ENCODE data around the gene KSR2. TPM values are rescaled to one million over a fixed set of nuclear protein-coding genes. Genes with fewer than 3 reads are reported as not detected.

KSR2 gene
- total and polyA plus RNA-seq, 2 of the 4 experiments (the other 2 are of a cell fraction): not detected

DNA sequence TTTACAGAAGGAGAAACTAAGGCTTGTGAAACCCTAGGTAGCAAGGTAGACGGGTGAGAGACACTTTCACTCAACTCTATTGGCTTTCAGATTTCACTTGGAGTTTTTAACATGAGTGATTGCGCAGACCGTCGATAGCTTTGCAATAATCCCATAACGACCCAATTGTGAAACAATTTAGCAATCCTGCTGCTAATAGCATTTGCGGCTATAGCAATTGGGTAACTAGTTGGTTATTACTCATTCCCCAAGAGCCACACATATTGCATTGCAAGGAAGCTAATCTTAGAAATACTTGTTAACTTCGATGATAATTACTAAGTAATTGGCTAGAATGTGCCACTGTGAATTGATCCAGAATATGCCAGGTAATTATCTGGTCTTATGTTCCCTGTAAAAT, 447.4 kb downstream of the KSR2 start:
- no peak for TF ChIP-seq RAD21 (IDR thresholded peaks at IDR 0.05; ENCODE audit: low read length)
- no peak overlapping the region for H4K91ac ChIP-seq (ENCODE audit: insufficient read depth, low read depth, low read length)
- no peak overlapping the region for H4K5ac ChIP-seq (ENCODE audit: low read depth, low read length)
- H2BK15ac ChIP-seq (ENCODE audit: low read depth, low read length): no peak overlapping the region
- ATAC-seq (ENCODE audit: low read depth): no peak
- H3K9ac ChIP-seq (ENCODE audit: low read depth, low read length): no peak overlapping the region
- no peaks in the 10 kb centered on the region for H4K20me1 ChIP-seq (ENCODE audit: insufficient read depth, low read length)
- WGBS, 2 experiments (ENCODE audit: extremely low coverage in 2 of 2, insufficient read length in 1 of 2): no CpG with 5 or more reads among the region's 7 CpGs
- no peak overlapping the region for H3K18ac ChIP-seq (ENCODE audit: low read depth, low read length)
- no peak overlapping the region for H3K4me3 ChIP-seq (ENCODE audit: insufficient read depth, low read depth, low read length)
- no peak overlapping the region for H2BK120ac ChIP-seq (ENCODE audit: low read depth, low read length)
- intact Hi-C loops (cut with micrococcal nuclease) (no loop called here), dilution Hi-C loops (cut with HindIII; ENCODE audit: low sequenced_read_pairs, unreplicated experiment) (no loop called here), in situ Hi-C loops (cut with MboI; ENCODE audit: low sequenced_read_pairs) (no loop called here)
- H4K8ac ChIP-seq (ENCODE audit: low read depth in 2 of 2, low read length in 2 of 2): no peak overlapping the region
- CTCF ChIA-PET: no interaction called here
- H3K23ac ChIP-seq (ENCODE audit: low read depth, low read length): no peak overlapping the region
- no peak overlapping the region for H3K27ac ChIP-seq (ENCODE audit: insufficient read depth, low read length)
- H2AK5ac ChIP-seq (ENCODE audit: low read depth, low read length): no peak overlapping the region
- no peaks in the 10 kb centered on the region for H3K4me1 ChIP-seq (ENCODE audit: control insufficient read depth, insufficient read depth, low read length)
- H3K9me3 ChIP-seq (ENCODE audit: control insufficient read depth, insufficient read depth, low read length): peaks cover 43% of the 10 kb centered on the region
- H2AK9ac ChIP-seq (replicated peaks; ENCODE audit: low read depth, low read length, poor library complexity): no peak overlapping the region
- no peak overlapping the region for H3K4me2 ChIP-seq (ENCODE audit: low read depth, low read length)
- H2BK5ac ChIP-seq (ENCODE audit: low read depth, low read length, poor library complexity, severe bottlenecking): no peak overlapping the region
- H2AFZ ChIP-seq (replicated peaks; ENCODE audit: low read length, poor library complexity): no peak overlapping the region
- no peak for DNase-seq
- H2BK20ac ChIP-seq (ENCODE audit: low read depth, low read length): no peak overlapping the region
- H3K56ac ChIP-seq (ENCODE audit: extremely low read depth, insufficient read depth, low read length): no peak overlapping the region
- no peaks in the 10 kb centered on the region for H3K27me3 ChIP-seq (ENCODE audit: control insufficient read depth, insufficient read depth, low read length)
- H3K9me1 ChIP-seq (ENCODE audit: insufficient read depth, low read length): no peaks in the 10 kb centered on the region
- H3K79me1 ChIP-seq (ENCODE audit: low read depth in 1 of 2, low read length in 2 of 2): no peaks in the 10 kb centered on the region
- POLR2A ChIA-PET (ENCODE audit: unreplicated experiment): no interaction called here
- no peak overlapping the region for H3K14ac ChIP-seq (replicated peaks; ENCODE audit: low read depth, low read length)
- H3K36me3 ChIP-seq (ENCODE audit: control insufficient read depth, insufficient read depth, low read length): no peaks in the 10 kb centered on the region
- no peak overlapping the region for H3K4ac ChIP-seq (ENCODE audit: low read depth, low read length)
- BruUV-seq (replicated peaks): no TSS peak

Measured in IMR-90 (cell line).